Esophagus muscularis mucosa (tissue), 3 donors: Measurements from ENCODE around the gene VEZF1.

Experiments used
- POLR2A ChIP-seq: fragments of 450-650 bp; IDR thresholded peaks from one replicate; pipeline ENCODE4 v1.6.1; 2017; ENCODE audit warnings: antibody characterized with exemption, moderate library complexity, mild to moderate bottlenecking, low read depth
- POLR2AphosphoS5 ChIP-seq, 2 donors: sonication (generic); formaldehyde crosslinking; IDR thresholded peaks; one replicate each; pipeline ENCODE4 v1.6.1; 2017; ENCODE audit warnings: antibody characterized with exemption in 2 of 2
- TF ChIP-seq, protein P1 (sequence below), 3 experiments: fragments of 200-600 bp in 2 of 3; fragments of 450-650 bp in 1 of 3; sonication (generic) in 2 of 3; IDR thresholded peaks; one replicate each; pipeline ENCODE4 v1.5.1; 2017 to 2019; ENCODE audit warnings: antibody characterized with exemption in 3 of 3, mild to moderate bottlenecking in 2 of 3, moderate library complexity in 1 of 3

DNA sequence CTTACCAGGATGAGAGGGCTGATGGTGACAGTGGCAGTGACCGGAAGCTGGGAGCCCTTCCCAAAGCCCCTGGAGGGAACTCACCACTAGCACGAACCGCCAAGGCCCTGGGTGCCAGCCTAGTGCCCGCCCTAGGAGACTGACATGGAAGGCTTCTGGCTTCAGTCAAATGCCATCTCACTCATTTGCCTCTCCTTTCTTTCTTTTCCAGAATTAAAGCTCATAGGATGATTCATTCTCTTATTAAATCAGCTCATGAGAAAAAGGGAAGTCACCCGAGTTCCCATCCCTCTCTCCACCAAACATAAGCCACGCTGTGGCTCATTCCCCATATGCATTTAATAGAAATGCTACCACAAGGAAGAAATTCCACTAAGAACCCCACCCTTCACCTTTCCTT, 44.9 kb downstream of the VEZF1 start:
- TF ChIP-seq, protein P1, sequence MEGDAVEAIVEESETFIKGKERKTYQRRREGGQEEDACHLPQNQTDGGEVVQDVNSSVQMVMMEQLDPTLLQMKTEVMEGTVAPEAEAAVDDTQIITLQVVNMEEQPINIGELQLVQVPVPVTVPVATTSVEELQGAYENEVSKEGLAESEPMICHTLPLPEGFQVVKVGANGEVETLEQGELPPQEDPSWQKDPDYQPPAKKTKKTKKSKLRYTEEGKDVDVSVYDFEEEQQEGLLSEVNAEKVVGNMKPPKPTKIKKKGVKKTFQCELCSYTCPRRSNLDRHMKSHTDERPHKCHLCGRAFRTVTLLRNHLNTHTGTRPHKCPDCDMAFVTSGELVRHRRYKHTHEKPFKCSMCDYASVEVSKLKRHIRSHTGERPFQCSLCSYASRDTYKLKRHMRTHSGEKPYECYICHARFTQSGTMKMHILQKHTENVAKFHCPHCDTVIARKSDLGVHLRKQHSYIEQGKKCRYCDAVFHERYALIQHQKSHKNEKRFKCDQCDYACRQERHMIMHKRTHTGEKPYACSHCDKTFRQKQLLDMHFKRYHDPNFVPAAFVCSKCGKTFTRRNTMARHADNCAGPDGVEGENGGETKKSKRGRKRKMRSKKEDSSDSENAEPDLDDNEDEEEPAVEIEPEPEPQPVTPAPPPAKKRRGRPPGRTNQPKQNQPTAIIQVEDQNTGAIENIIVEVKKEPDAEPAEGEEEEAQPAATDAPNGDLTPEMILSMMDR (IDR thresholded peaks at IDR 0.05) = no peak
- TF ChIP-seq POLR2A (no peak), POLR2AphosphoS5 (IDR thresholded peaks at IDR 0.05) (peak in 1 of 2 donors; percentile 33)
